Gastrocnemius medialis (tissue), 4 donors: ENCODE measurements around the gene AGA. TPM values are rescaled to one million over a fixed set of nuclear protein-coding genes. Genes with fewer than 3 reads are reported as not detected.

Experiments
- ATAC-seq, 2 donors: fragments of 150-250 bp; one replicate each; pipeline ENCODE4 v1.9.1; 2016
- DNase-seq, 2 donors: peaks; one replicate each; pipeline ENCODE4 v3.0.0-alpha.2; 2019
- H3K27ac ChIP-seq, 4 donors: fragments of 200-600 bp; sonication (generic); 1 replicate in 1 of 4; 2 replicates in 3 of 4; pipeline ENCODE4 v1.5.1; 2016 to 2018; ENCODE audit warnings: mild to moderate bottlenecking in 2 of 4, moderate library complexity in 1 of 4
- H3K27me3 ChIP-seq, 3 donors: fragments of 200-600 bp; sonication (generic) in 2 of 3; 1 replicate in 1 of 3; 2 replicates in 2 of 3; pipeline versions ENCODE4 v1.5.1 to v1.6.0; 2016 to 2019; ENCODE audit warnings: mild to moderate bottlenecking in 1 of 3, moderate library complexity in 1 of 3
- H3K36me3 ChIP-seq, 2 donors: fragments of 200-600 bp; sonication (generic) in 1 of 2; one replicate each; pipeline ENCODE4 v1.5.1; 2017 to 2018
- H3K4me1 ChIP-seq, 2 donors: fragments of 200-600 bp; sonication (generic) in 1 of 2; one replicate each; pipeline ENCODE4 v1.5.1; 2016 to 2017; ENCODE audit warnings: mild to moderate bottlenecking in 2 of 2
- H3K4me3 ChIP-seq, 4 donors: fragments of 200-600 bp; sonication (generic) in 3 of 4; 1 replicate in 1 of 4; 2 replicates in 3 of 4; pipeline ENCODE4 v1.5.1; 2016 to 2019; ENCODE audit warnings: mild to moderate bottlenecking in 2 of 4
- H3K9me3 ChIP-seq, 3 donors: fragments of 200-600 bp; sonication (generic) in 2 of 3; 1 replicate in 1 of 3; 2 replicates in 2 of 3; pipeline ENCODE4 v1.5.1; 2016 to 2019
- POLR2A ChIP-seq, 2 donors: fragments of 450-650 bp; IDR thresholded peaks; one replicate each; pipeline ENCODE4 v1.6.1; 2017; ENCODE audit warnings: antibody characterized with exemption in 2 of 2, mild to moderate bottlenecking in 2 of 2, moderate library complexity in 2 of 2
- in situ Hi-C, 4 donors: fragments of 200-750 bp; cut with MboI; loops; one replicate each; pipeline versions ENCODE4 v1.15.0 to v1.8.0; 2017; ENCODE audit warnings: low sequenced_read_pairs in 4 of 4
- intact Hi-C: fragments of 100-400 bp; cut with DNase I; formaldehyde crosslinking; loops from one replicate; pipeline ENCODE4 v1.15.1; 2023; ENCODE audit warnings: low total_unique reads
- total RNA-seq, 4 donors: library from RNA; depleted of rRNA; stranded (reverse); fragments of >200 nt; gene quantifications; one replicate each; pipeline versions ENCODE4 v1.1.0 to v1.2.3, GENCODE V29; 2016
- TF ChIP-seq, protein P1 (sequence below), 5 experiments: fragments of 450-650 bp in 3 of 5; fragments of 200-600 bp in 2 of 5; sonication (generic) in 2 of 5; IDR thresholded peaks in 4 of 5; conservative IDR thresholded peaks in 1 of 5; 1 replicate in 4 of 5; 2 replicates in 1 of 5; pipeline ENCODE4 v1.5.1; 2016 to 2019; ENCODE audit warnings: antibody characterized with exemption in 5 of 5, mild to moderate bottlenecking in 3 of 5, moderate library complexity in 3 of 5

Gene AGA
- 10 to 100 TPM in 2 of 4 donors, 1 to 10 TPM in 2; 9.0 to 11.1 (median 10.0) TPM for total RNA-seq

DNA sequence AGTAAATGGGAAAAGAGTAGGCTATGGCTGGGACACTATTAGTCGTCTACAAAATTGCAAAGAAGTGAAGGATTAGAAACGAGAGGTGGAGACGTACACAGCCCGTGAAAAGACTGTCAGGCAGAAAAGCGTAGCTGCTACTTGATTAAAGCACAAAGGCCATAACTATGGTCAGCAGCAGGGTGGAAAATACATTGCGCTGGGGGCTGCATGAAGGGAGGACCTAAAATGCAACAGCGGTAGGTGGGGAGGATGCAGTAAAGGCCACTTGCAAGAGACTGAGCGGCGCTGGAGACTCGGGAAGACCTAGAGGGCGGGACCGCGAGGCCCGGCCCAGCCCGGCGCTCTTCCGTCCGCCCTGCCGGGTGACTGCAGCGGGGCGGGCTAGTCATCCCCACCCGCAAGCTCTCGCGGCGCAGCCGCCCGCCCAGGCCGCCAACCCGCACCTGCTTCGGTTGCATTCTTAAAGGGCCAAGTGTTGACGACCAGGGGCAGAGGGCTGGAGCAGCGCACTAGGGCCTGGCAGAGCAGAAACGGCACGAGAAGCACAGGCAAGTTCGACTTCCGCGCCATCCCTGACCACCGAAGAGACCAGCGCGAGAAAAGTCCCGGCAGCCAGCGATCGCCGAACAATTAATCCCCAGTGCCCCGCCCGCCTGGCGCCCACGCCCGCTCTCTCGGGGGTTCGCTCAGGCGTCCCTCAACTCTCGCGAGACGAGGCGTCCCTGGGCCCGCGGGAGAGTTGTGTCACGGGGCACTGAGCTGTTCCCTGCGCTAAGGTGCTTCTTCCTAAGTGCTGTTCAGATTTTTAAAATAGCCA, at the start of gene AGA:
Gene AGA, minus strand, starts transcription at position 635 of the 820 bp plus-strand sequence. Its CDS starts 62 bp downstream, at position 573.
- intact Hi-C loops = loop anchor here (5.0 kb wide), 1 partner anchor 1120 kb away; no protein-coding TSS in a partner anchor
- Histone ChIP-seq H3K27me3 (no peaks in the 10 kb centered on the region), H3K27ac (peak within 1 kb of the TSS; percentile 77 to 93 (median 90)), H3K4me1 (peaks cover 15 to 16% of the 10 kb centered on the region in 2 donors), H3K36me3 (peaks cover 0 to 12% of the 10 kb centered on the region in 2 donors), H3K4me3 (peak within 1 kb of the TSS; percentile 67 to 82 (median 69)), H3K9me3 (no peaks in the 10 kb centered on the region)
- TF ChIP-seq, protein P1, sequence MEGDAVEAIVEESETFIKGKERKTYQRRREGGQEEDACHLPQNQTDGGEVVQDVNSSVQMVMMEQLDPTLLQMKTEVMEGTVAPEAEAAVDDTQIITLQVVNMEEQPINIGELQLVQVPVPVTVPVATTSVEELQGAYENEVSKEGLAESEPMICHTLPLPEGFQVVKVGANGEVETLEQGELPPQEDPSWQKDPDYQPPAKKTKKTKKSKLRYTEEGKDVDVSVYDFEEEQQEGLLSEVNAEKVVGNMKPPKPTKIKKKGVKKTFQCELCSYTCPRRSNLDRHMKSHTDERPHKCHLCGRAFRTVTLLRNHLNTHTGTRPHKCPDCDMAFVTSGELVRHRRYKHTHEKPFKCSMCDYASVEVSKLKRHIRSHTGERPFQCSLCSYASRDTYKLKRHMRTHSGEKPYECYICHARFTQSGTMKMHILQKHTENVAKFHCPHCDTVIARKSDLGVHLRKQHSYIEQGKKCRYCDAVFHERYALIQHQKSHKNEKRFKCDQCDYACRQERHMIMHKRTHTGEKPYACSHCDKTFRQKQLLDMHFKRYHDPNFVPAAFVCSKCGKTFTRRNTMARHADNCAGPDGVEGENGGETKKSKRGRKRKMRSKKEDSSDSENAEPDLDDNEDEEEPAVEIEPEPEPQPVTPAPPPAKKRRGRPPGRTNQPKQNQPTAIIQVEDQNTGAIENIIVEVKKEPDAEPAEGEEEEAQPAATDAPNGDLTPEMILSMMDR (IDR thresholded peaks at IDR 0.05 in 4 of 5, conservative IDR thresholded peaks at IDR 0.05 in 1 of 5) = no peak
- TF ChIP-seq POLR2A (IDR thresholded peaks at IDR 0.05) = peak; percentile 37 to 64
- DNase-seq (peak; percentile 92 to 94), ATAC-seq (peak; percentile 91 to 94)
- in situ Hi-C loops = no loop called here

DNA sequence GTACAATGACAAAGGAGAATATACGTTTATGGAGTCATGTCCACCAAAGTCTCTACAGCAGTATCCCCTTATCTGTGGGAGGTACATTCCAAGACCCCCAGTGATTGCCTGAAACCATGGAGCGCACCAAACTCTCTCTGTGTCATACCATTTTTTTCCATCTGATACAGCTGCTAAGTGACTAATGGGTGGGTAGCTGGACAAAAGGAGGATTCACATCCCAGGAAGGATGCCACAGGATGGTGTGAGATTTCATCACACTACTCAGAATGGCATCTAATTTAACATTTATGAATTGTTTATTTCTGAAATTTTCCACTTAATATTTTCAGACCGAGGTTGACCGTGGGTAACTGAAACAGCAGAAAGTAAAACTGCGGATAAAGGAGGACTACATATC, 49.8 kb upstream of the AGA start:
- DNase-seq = no peak
- no peak for ATAC-seq
- no peaks in the 10 kb centered on the region for H3K4me1 ChIP-seq
- no peak for TF ChIP-seq POLR2A (IDR thresholded peaks at IDR 0.05)
- TF ChIP-seq, protein P1 (IDR thresholded peaks at IDR 0.05 in 4 of 5, conservative IDR thresholded peaks at IDR 0.05 in 1 of 5) = no peak
- H3K27ac ChIP-seq = no peak overlapping the region
- no peaks in the 10 kb centered on the region for H3K36me3 ChIP-seq
- intact Hi-C loops = no loop called here
- in situ Hi-C loops = no loop called here
- no peak overlapping the region for H3K4me3 ChIP-seq
- H3K27me3 ChIP-seq = no peaks in the 10 kb centered on the region
- no peaks in the 10 kb centered on the region for H3K9me3 ChIP-seq

DNA sequence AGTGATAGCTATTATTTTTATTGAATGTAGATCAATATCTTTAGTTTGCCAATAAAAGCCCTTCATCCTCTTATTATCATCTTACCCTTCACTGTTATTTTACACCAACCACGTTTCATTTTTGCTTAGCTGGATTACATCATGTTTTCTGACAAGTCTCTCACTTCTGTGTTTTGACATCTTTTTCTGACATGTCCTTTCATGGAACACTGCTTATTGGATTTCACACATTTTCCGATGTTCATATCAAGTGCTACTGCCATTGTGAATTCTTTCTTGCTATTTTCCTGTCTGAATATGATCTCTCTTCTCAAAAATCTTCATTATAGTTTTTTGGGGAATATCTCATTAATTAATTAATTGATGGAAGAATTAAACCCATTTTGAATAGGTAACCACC, 48.5 kb upstream of the AGA start:
- no peaks in the 10 kb centered on the region for H3K27me3 ChIP-seq
- no peak for TF ChIP-seq POLR2A (IDR thresholded peaks at IDR 0.05)
- TF ChIP-seq, protein P1 (IDR thresholded peaks at IDR 0.05 in 4 of 5, conservative IDR thresholded peaks at IDR 0.05 in 1 of 5) = no peak
- intact Hi-C loops = no loop called here
- in situ Hi-C loops = no loop called here
- ATAC-seq = no peak
- H3K4me1 ChIP-seq = no peaks in the 10 kb centered on the region
- H3K9me3 ChIP-seq = no peaks in the 10 kb centered on the region
- no peaks in the 10 kb centered on the region for H3K36me3 ChIP-seq
- DNase-seq = no peak
- no peak overlapping the region for H3K27ac ChIP-seq
- H3K4me3 ChIP-seq = no peak overlapping the region

DNA sequence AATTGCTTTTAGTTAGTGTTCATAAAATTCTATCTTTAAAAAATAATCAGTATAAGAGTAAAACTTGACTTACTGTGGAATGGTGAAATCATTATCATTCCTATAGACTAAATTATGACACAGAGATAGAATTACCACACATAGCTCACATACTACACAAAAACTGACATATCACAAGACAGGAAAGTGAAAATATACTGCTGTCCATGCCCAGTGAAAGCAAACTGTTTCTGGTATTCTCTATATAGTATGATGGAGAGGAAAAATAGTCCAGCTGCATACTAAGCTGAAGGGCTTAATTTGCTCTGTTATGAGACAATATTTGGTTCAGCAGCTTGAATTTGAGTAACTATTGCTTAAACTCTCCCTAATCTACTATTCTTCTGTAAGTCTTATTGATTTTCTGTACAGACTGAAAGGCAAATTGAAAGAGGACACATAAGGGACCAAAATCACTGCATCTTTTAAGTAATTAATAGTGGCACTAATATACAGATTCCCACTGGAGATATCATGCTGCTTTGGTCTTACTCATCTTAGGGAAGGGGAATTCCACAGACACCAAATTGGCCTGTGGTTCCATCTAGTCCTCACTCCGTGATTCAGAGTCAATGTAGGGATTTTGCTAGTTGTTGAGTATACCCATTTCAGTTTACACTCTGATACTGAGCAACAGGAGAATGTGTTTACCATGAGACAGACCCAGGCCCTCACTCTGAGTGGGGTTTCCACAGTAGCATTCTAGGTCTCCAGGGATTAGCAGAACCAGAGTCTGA, 47.4 kb upstream of the AGA start:
- no peak overlapping the region for H3K4me3 ChIP-seq

More for the DNA sequence above, 47.4 kb upstream of the AGA start:
- TF ChIP-seq, protein P1 (IDR thresholded peaks at IDR 0.05 in 4 of 5, conservative IDR thresholded peaks at IDR 0.05 in 1 of 5) = no peak
- no peak for TF ChIP-seq POLR2A (IDR thresholded peaks at IDR 0.05)
- ATAC-seq (no peak), DNase-seq (no peak)
- intact Hi-C loops = no loop called here
- Histone ChIP-seq H3K9me3 (no peaks in the 10 kb centered on the region), H3K4me1 (no peaks in the 10 kb centered on the region), H3K36me3 (no peaks in the 10 kb centered on the region), H3K27ac (no peak overlapping the region), H3K27me3 (no peaks in the 10 kb centered on the region)
- in situ Hi-C loops = no loop called here
